Measurements from ENCODE around the gene ADD1. TPM values are rescaled to one million over a fixed set of nuclear protein-coding genes. Genes with fewer than 3 reads are reported as not detected.

The ADD1 gene
- total RNA-seq, 1 experiment from 2014 or later, result 181 TPM

GRCh38 chr4:2924765-2925301 lies 81.2 kb downstream of the ADD1 start:
- H3K36me3 ChIP-seq (ENCODE audit: low read depth), result no peaks in the 10 kb centered on the region
- H3K79me2 ChIP-seq (ENCODE audit: low read depth), result no peaks in the 10 kb centered on the region
- H3K9me2 ChIP-seq (ENCODE audit: insufficient read depth), result no peaks in the 10 kb centered on the region
- TF ChIP-seq EZH2 (IDR thresholded peaks at IDR 0.05; ENCODE audit: low read depth) (no peak), CTCF (conservative IDR thresholded peaks at IDR 0.05) (no peak)
- ChIA-PET CTCF (no interaction called here), POLR2A (ENCODE audit: unreplicated experiment) (no interaction called here)
- intact Hi-C loops (cut with micrococcal nuclease; ENCODE audit: unreplicated experiment), result no loop called here
- no peak overlapping the region for H3K27ac ChIP-seq
- H3K4me2 ChIP-seq, result no peak overlapping the region
- H3K4me3 ChIP-seq, result no peak overlapping the region
- H4K20me1 ChIP-seq (ENCODE audit: insufficient read depth), result no peaks in the 10 kb centered on the region; the same call in 1 of the 2 replicates
- no TSS peak for BruUV-seq (replicated peaks)
- peaks cover 2% of the 10 kb centered on the region; the same call in 1 of the 2 replicates for H3F3A ChIP-seq (ENCODE audit: insufficient read depth, low read depth)
- H3K4me1 ChIP-seq (replicated peaks; ENCODE audit: insufficient read depth), result no peaks in the 10 kb centered on the region
- no peaks in the 10 kb centered on the region for H3K9me3 ChIP-seq (ENCODE audit: insufficient read depth, low read depth)
- H2AFZ ChIP-seq, result no peak overlapping the region
- no peak for DNase-seq
- H3K27me3 ChIP-seq (ENCODE audit: insufficient read depth, low read depth), result no peaks in the 10 kb centered on the region

GRCh38 chr4:2925496-2925895 lies 81.9 kb downstream of the ADD1 start:
- Histone ChIP-seq H3F3A (ENCODE audit: insufficient read depth, low read depth) (peaks cover 9% of the 10 kb centered on the region; the same call in 1 of the 2 replicates), H3K4me2 (no peak overlapping the region), H3K36me3 (ENCODE audit: low read depth) (no peaks in the 10 kb centered on the region), H3K9me2 (ENCODE audit: insufficient read depth) (no peaks in the 10 kb centered on the region), H3K4me1 (replicated peaks; ENCODE audit: insufficient read depth) (no peaks in the 10 kb centered on the region), H3K4me3 (no peak overlapping the region), H4K20me1 (ENCODE audit: insufficient read depth) (no peaks in the 10 kb centered on the region; the same call in 1 of the 2 replicates), H2AFZ (no peak overlapping the region), H3K27me3 (ENCODE audit: insufficient read depth, low read depth) (no peaks in the 10 kb centered on the region), H3K9me3 (ENCODE audit: insufficient read depth, low read depth) (no peaks in the 10 kb centered on the region), H3K79me2 (ENCODE audit: low read depth) (no peaks in the 10 kb centered on the region), H3K27ac (no peak overlapping the region)
- ChIA-PET CTCF (no interaction called here), POLR2A (ENCODE audit: unreplicated experiment) (no interaction called here)
- no peak for DNase-seq
- no TSS peak for BruUV-seq (replicated peaks)
- intact Hi-C loops (cut with micrococcal nuclease; ENCODE audit: unreplicated experiment), result no loop called here
- TF ChIP-seq CTCF (conservative IDR thresholded peaks at IDR 0.05) (no peak), EZH2 (IDR thresholded peaks at IDR 0.05; ENCODE audit: low read depth) (no peak)

GRCh38 chr4:2925931-2926860 lies 82.6 kb downstream of the ADD1 start:
- POLR2A ChIA-PET (ENCODE audit: unreplicated experiment), result no interaction called here
- no peaks in the 10 kb centered on the region for H3K9me2 ChIP-seq (ENCODE audit: insufficient read depth)
- H3K27me3 ChIP-seq (ENCODE audit: insufficient read depth, low read depth), result no peaks in the 10 kb centered on the region
- no peaks in the 10 kb centered on the region for H3K4me1 ChIP-seq (replicated peaks; ENCODE audit: insufficient read depth)
- H3K4me3 ChIP-seq, result no peak overlapping the region
- H3F3A ChIP-seq (ENCODE audit: insufficient read depth, low read depth), result peaks cover 11% of the 10 kb centered on the region; the same call in 1 of the 2 replicates
- BruUV-seq (replicated peaks), result no TSS peak
- no peak overlapping the region for H2AFZ ChIP-seq
- DNase-seq, result no peak
- no peak overlapping the region for H3K27ac ChIP-seq
- no peaks in the 10 kb centered on the region for H3K9me3 ChIP-seq (ENCODE audit: insufficient read depth, low read depth)
- H3K4me2 ChIP-seq, result no peak overlapping the region
- no peaks in the 10 kb centered on the region; the same call in 1 of the 2 replicates for H4K20me1 ChIP-seq (ENCODE audit: insufficient read depth)
- no peaks in the 10 kb centered on the region for H3K79me2 ChIP-seq (ENCODE audit: low read depth)
- intact Hi-C loops (cut with micrococcal nuclease; ENCODE audit: unreplicated experiment), result no loop called here
- no peaks in the 10 kb centered on the region for H3K36me3 ChIP-seq (ENCODE audit: low read depth)
- TF ChIP-seq CTCF (conservative IDR thresholded peaks at IDR 0.05) (no peak), EZH2 (IDR thresholded peaks at IDR 0.05; ENCODE audit: low read depth) (no peak)
- CTCF ChIA-PET, result no interaction called here
